Erythroblast (primary cell): Measurements from ENCODE around the gene FLT4.

Experiments used
- GATA1 ChIP-seq: IDR thresholded peaks from 2 replicates; pipeline ENCODE4 v1.6.1; 2011; ENCODE audit warnings: low read depth, mild to moderate bottlenecking, control low read depth, low read length, moderate library complexity
- POLR2A ChIP-seq: IDR thresholded peaks from 2 replicates; pipeline ENCODE4 v1.6.1; 2011; ENCODE audit warnings: mild to moderate bottlenecking, low read length

- TF ChIP-seq POLR2A: no peak
- no peak for TF ChIP-seq GATA1
Measured at GRCh38 chr5:180609817-180610550, 39.4 kb downstream of the FLT4 start.
